Fibroblast of the aortic adventitia (primary cell): ENCODE results near the gene MGAT5. TPM values are rescaled to one million over a fixed set of nuclear protein-coding genes. Genes with fewer than 3 reads are reported as not detected.
"Not testable (repeated sequence)": the region's sequence is repeated elsewhere in the genome, so short reads cannot be mapped to it uniquely, and the experiment has no call there.

ENCODE experiments used
- DNase-seq: peaks from one replicate; pipeline ENCODE4 v3.0.0-alpha.2; 2010; ENCODE audit warnings: low read depth
- H3K4me3 ChIP-seq: 2 replicates; pipeline ENCODE4 v1.5.1; 2011; ENCODE audit warnings: low read depth, mild to moderate bottlenecking, control low read depth, low read length, moderate library complexity
- total RNA-seq: library from RNA; depleted of rRNA; stranded (reverse); fragments of >200 nt; gene quantifications from 2 replicates; pipeline ENCODE4 v1.2.3, GENCODE V29; 2012; ENCODE audit warnings: low replicate concordance
- TF ChIP-seq, protein P1 (sequence below): IDR thresholded peaks from 2 replicates; pipeline ENCODE4 v1.5.1; 2011; ENCODE audit warnings: mild to moderate bottlenecking, low read length, control low read depth, inconsistent platforms; ENCODE audit not compliant: insufficient read depth

The MGAT5 gene
- total RNA-seq, 1 donor = 46.5 TPM

- H3K4me3 ChIP-seq = no peak overlapping the region
- DNase-seq = no peak
- TF ChIP-seq, protein P1, sequence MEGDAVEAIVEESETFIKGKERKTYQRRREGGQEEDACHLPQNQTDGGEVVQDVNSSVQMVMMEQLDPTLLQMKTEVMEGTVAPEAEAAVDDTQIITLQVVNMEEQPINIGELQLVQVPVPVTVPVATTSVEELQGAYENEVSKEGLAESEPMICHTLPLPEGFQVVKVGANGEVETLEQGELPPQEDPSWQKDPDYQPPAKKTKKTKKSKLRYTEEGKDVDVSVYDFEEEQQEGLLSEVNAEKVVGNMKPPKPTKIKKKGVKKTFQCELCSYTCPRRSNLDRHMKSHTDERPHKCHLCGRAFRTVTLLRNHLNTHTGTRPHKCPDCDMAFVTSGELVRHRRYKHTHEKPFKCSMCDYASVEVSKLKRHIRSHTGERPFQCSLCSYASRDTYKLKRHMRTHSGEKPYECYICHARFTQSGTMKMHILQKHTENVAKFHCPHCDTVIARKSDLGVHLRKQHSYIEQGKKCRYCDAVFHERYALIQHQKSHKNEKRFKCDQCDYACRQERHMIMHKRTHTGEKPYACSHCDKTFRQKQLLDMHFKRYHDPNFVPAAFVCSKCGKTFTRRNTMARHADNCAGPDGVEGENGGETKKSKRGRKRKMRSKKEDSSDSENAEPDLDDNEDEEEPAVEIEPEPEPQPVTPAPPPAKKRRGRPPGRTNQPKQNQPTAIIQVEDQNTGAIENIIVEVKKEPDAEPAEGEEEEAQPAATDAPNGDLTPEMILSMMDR = no peak
Measured at GRCh38 chr2:134468164-134468563, 214.3 kb downstream of the MGAT5 start.

DNA sequence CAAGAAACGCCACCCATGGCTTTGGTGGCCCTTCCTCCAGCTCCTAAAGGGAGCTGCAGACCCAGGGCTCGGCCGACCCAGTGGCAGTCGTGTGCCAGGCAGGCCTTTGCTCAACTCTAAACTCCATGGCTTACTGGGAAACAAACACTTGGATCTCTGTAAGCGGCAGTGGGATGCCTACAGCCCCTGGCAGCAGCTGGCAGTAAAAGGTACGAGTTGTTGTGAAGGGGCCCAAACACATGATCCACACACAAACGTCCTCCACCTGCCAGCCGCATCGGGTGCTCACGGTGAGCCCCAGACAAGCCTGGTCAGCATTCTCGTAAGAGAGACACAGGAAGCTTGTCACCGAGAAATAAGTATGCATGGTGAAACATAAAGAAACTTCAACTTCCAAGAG, 214.9 kb downstream of the MGAT5 start:
- H3K4me3 ChIP-seq = no peak overlapping the region
- DNase-seq = no peak
- TF ChIP-seq, protein P1 = no peak

GRCh38 chr2:134469516-134470115, 215.7 kb downstream of the MGAT5 start:
- H3K4me3 ChIP-seq = no peak overlapping the region
- TF ChIP-seq, protein P1 = no peak
- DNase-seq = no peak

GRCh38 chr2:134470561-134471168, 216.8 kb downstream of the MGAT5 start:
- TF ChIP-seq, protein P1 = no peak
- no peak for DNase-seq
- no peak overlapping the region for H3K4me3 ChIP-seq

DNA sequence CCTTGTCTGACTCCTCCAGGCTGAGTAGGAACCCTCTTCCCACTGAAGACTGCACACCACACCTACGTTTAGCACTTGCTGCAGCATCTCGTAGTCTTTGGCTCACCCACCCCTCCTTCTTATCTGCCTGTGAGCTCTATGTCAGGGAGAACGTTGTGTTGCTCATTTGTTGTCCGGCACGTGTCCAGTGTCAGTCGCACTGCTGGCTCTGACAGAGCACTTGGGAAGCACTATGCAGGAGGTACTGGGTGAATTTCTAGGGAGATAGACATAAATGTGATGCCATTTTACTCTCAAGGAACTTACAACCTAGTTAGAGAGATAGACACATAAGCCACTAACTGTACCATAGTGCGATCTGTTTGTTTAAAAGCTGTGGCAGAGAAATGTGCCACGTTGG, 223.1 kb downstream of the MGAT5 start:
- H3K4me3 ChIP-seq, DNase-seq: not testable (repeated sequence)

- TF ChIP-seq, protein P1 = no peak
- DNase-seq = no peak
- no peak overlapping the region for H3K4me3 ChIP-seq
Measured at GRCh38 chr2:134479696-134480330, 225.9 kb downstream of the MGAT5 start.

DNA sequence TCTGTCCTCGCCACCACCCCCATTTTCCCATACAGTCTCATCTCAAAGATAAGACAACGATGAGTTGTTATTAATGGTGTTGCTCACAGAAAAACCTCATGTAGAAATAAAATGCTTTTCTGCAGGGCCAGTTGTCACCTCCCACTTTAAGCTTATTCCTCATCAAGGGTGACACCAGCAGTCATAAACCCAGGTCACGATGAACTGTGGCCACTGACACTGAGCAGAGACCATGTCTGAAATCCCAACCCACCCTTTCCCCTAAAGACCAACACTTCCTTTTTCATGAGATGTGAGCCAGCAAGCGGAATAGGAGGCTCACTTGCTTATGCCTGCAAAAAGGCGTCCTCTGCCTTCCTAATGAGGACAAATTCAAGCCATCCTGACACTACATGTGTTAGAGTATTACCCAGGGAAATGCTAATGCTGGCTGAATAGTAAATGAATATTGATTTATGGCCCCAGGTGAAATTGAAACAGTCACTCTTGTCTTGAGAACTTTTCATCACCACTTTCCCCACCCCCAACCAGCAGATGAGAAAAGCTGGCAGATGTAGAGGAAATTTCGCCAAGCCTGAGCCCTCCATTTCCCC, 228.4 kb downstream of the MGAT5 start:
- DNase-seq = no peak
- H3K4me3 ChIP-seq = no peak overlapping the region
- TF ChIP-seq, protein P1 = no peak
